ENCODE measurements around the gene FZD1.

FZD1 gene

DNA sequence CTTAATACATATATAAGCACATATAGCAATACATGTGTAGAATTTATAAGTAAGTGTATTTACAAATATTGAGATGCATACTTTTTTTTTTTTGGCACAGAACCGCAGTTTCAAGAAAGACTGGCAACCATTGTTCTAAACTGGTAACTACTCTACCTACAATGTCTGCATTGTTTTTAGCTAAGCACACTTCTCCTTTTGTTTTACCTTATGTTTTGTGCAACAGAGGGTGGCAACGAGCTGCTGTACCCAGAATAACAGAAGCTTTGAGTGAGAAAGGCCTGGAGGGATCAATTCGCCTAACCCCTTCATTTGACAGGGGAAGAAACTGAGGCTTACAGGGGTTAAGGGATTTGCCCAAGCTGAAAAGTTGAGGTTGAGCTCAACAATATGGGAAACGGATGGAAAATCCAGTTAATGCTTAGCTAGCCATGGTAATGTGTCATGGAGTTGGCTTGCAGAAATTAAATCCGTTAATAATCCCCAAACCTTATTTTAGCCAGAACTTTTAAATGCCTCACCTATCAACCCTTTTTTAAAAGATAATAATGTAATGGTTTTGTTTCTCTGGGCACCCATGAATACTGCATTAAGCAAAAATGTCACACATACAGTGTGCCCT, 25.5 kb downstream of the FZD1 start:
- FAIRE-seq, result no peak
- no peak for TF ChIP-seq POLR2A (IDR thresholded peaks at IDR 0.05; ENCODE audit: low read depth, low read length)
- TF ChIP-seq TAF1 (IDR thresholded peaks at IDR 0.05; ENCODE audit: borderline replicate concordance, low read depth, low read length), result no peak
- DNase-seq (ENCODE audit: insufficient read length), result no peak

DNA sequence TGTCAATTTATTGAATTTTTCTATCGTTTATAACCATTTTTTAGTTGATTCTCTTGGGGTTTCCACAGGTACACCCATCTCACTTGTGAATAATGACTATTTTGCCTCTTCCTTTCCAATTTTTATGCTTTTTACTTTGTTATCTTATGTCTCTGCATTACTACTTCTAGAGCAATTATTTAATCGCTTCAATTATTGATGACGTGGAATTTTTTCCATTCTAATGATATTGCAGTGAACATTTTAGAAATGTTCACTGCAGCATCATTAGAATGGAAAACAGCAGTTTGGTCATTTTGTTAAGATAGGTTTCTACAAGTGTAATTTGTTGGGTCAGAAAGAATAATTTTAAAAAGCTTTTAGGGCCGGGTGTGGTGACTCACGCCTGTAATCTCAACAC, 27.1 kb downstream of the FZD1 start:
- FAIRE-seq, result no peak
- TF ChIP-seq POLR2AphosphoS5 (IDR thresholded peaks at IDR 0.05; ENCODE audit: low read depth, low read length) (no peak), POLR2A (IDR thresholded peaks at IDR 0.05; ENCODE audit: low read depth, low read length) (no peak), TAF1 (IDR thresholded peaks at IDR 0.05; ENCODE audit: borderline replicate concordance, low read depth, low read length) (no peak)
- no peak for DNase-seq (ENCODE audit: insufficient read length)

DNA sequence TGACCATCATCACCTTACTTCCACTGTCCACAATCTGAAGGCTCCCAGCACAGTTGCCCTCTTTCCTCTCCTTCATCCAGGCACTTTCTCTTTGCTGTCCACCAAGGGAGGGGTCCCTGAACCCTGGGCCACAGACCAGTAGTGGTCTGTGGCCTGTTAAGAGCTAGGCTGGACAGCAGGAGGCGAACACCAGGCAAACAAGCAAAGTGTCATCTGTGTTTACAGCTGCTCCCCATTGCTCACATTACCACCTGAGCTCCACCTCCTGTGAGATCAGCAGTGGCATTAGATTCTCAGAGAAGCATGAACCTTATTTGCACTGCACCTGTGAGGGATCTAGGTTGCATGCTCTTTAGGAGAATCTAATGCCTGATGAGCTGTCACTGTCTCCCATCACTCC, 27.7 kb downstream of the FZD1 start:
- no peak for TF ChIP-seq POLR2A (IDR thresholded peaks at IDR 0.05; ENCODE audit: low read depth, low read length)
- no peak for TF ChIP-seq TAF1 (IDR thresholded peaks at IDR 0.05; ENCODE audit: borderline replicate concordance, low read depth, low read length)
- no peak for TF ChIP-seq POLR2AphosphoS5 (IDR thresholded peaks at IDR 0.05; ENCODE audit: low read depth, low read length)
- FAIRE-seq (no peak), DNase-seq (ENCODE audit: insufficient read length) (no peak)

DNA sequence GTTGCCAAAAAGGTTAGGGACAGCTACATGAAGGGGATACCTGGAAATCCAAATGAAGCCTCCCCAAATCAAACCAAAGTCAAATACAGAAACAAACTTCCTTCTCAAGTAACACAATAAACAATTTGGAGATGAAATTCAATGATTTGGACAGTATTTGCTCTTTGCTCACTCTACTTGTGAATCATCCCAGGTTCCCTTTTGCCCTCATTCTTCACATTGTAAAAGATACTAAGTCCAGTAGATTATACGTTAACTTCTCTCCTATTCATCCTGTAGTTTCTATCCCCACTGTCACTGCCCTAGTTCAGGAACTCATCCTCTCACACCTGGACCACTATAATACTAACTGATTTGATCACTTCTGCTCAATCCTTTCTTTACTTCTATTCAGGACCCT, 28.3 kb downstream of the FZD1 start:
- TF ChIP-seq TAF1 (IDR thresholded peaks at IDR 0.05; ENCODE audit: borderline replicate concordance, low read depth, low read length), result no peak
- no peak for TF ChIP-seq POLR2A (IDR thresholded peaks at IDR 0.05; ENCODE audit: low read depth, low read length)
- no peak for TF ChIP-seq POLR2AphosphoS5 (IDR thresholded peaks at IDR 0.05; ENCODE audit: low read depth, low read length)
- DNase-seq (ENCODE audit: insufficient read length) (no peak), FAIRE-seq (no peak)

DNA sequence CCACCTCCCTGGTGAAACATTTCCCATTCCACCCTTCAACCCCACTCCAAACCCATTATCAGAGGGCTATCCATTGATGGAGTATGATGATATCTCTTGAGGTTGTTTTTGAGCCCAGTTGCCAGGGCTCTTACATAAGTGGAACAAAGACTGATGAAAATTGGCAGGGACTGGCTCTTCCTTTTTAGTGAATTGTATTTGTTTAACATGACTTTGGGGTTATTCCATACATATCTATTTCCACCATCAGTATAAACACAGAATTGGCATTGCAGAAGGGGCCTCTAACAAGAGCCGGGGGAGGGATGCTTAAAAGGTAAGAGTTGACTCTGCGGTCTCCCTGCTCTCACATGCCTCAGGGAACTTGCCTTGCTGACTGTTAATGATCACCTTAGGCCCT, 28.9 kb downstream of the FZD1 start:
- no peak for DNase-seq (ENCODE audit: insufficient read length)
- FAIRE-seq, result no peak
- no peak for TF ChIP-seq POLR2AphosphoS5 (IDR thresholded peaks at IDR 0.05; ENCODE audit: low read depth, low read length)
- no peak for TF ChIP-seq POLR2A (IDR thresholded peaks at IDR 0.05; ENCODE audit: low read depth, low read length)

DNA sequence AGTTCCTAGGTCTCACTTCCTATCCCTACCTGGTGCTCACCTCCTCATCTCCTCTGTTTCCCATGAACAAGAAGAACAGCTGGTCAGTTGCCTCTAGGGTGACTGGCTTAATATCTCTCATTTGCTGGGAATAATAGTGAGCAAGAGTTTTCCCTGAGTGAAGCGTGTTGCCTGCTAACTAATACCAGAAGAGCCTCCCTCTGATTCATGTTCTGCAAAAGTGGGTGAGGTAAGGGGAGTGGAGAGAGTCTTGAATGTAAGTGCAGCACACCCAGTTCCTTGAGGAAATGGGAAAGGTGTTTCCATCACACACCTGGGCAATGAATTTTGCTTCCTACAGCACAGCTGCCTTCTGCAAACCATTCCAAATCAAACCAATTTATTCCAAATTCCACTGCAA, 29.6 kb downstream of the FZD1 start:
- DNase-seq (ENCODE audit: insufficient read length) (no peak), FAIRE-seq (no peak)
- TF ChIP-seq POLR2A (IDR thresholded peaks at IDR 0.05; ENCODE audit: low read depth, low read length), result no peak
- TF ChIP-seq TAF1 (IDR thresholded peaks at IDR 0.05; ENCODE audit: borderline replicate concordance, low read depth, low read length), result no peak
- TF ChIP-seq POLR2AphosphoS5 (IDR thresholded peaks at IDR 0.05; ENCODE audit: low read depth, low read length), result no peak

DNA sequence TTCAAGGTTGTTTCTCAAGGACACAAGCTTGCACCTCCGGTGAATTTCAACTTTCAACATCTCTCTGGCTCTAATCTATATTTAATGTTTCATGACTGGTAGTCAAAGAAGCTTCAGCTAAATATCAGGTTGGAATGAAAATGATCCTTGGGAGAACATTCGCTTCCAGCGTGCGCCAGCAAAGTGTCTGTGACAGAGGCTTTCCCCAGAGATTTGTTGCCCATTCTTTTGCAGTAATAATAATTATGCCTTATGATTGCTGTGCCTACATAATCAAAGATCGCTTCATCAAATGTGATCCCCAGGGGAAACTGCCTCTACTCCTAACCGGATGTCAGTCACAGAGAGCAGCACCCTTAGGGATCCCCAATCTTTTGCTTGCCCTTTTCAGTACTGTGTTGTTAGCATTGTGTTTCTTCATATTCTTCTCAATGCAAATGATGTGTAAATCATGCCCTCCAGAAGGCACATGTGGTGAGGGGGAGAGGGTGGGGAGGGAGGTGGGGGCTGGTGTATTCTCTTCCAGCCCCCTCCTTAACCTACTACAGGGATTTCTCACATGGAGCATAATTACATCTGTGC, 30.5 kb downstream of the FZD1 start:
- no peak for FAIRE-seq
- no peak for DNase-seq (ENCODE audit: insufficient read length)
- TF ChIP-seq POLR2A (IDR thresholded peaks at IDR 0.05; ENCODE audit: low read depth, low read length), result no peak
- no peak for TF ChIP-seq TAF1 (IDR thresholded peaks at IDR 0.05; ENCODE audit: borderline replicate concordance, low read depth, low read length)
- TF ChIP-seq POLR2AphosphoS5 (IDR thresholded peaks at IDR 0.05; ENCODE audit: low read depth, low read length), result no peak

DNA sequence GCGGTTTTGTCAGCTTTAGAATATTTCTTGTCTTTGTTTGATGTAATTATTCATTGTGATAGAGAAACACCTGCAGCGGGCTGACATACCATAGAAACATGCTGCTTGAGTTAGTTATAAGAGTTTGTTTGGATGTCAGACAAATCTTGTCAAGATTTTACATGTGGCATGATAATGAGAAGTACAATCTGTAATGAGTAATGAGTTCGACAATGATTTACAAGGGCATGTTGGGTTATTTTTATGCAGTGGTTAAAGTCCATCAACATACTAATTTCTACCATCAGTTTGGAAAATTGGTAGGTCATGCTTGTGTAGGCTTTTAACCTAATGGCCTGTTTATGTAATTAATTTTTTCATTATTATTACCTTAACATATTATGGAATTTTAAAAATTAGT, 31.3 kb downstream of the FZD1 start:
- no peak for FAIRE-seq
- TF ChIP-seq POLR2AphosphoS5 (IDR thresholded peaks at IDR 0.05; ENCODE audit: low read depth, low read length), result no peak
- TF ChIP-seq TAF1 (IDR thresholded peaks at IDR 0.05; ENCODE audit: borderline replicate concordance, low read depth, low read length), result no peak
- no peak for TF ChIP-seq POLR2A (IDR thresholded peaks at IDR 0.05; ENCODE audit: low read depth, low read length)
- DNase-seq (ENCODE audit: insufficient read length), result no peak

DNA sequence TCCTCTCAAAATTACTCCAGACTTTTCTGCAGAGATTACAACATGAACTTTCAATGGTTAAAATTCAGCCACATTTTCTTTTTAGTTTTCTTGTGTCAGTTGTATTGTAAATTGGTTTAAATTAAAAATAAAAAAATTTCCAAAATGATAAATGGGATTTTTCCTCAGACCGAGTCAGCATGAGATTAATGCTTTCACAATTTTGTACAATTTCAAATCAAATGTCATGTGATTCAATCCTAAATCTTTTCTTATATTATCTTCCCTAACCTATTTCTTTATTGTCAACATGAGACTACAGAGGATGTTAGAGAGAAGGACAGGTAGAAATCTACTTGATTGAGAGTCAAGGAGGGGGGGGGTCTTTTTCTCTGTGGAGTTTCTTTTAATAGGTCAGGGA, 33.7 kb downstream of the FZD1 start:
- TF ChIP-seq POLR2AphosphoS5 (IDR thresholded peaks at IDR 0.05; ENCODE audit: low read depth, low read length), result no peak
- TF ChIP-seq TAF1 (IDR thresholded peaks at IDR 0.05; ENCODE audit: borderline replicate concordance, low read depth, low read length), result no peak
- no peak for TF ChIP-seq POLR2A (IDR thresholded peaks at IDR 0.05; ENCODE audit: low read depth, low read length)
- DNase-seq (ENCODE audit: insufficient read length) (no peak), FAIRE-seq (no peak)

DNA sequence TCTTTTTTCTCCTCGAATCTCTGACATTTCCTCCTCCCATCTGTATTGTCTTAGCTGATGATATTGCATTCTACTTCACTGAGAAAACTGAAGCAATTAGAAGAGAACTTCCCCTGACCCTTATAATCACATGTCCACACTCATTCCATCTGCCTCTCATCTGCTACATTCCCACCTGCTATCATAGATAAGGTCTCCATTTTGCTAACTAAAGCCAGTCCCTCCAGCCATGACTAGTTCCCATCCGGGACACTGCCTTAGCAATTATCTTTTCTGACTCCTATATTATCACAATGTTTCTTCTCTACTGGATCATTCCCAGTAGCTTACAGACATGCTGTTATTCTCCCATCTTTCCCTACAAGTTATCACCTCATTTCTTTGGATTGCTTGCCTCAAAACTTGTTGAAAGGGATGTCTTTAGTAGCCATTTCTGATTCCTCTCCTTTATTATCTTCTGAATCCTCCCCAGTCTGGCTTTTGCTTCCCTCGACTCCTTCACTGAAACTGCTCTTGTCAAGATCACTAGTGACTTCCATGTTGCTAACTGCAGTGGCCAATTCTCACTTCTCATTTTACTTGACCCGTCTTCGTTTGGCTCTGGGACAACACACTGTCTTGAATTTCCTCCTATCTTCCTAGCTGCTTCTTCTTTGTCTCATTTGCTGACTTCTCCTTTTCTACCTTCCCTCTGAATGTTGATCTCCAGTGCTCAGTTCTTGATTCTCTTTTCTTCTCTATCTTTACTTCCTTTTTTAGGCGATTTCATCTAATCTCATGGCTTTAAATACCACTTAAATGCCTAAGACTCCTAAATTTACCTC, 35.9 kb downstream of the FZD1 start:
- TF ChIP-seq POLR2AphosphoS5 (IDR thresholded peaks at IDR 0.05; ENCODE audit: low read depth, low read length) (no peak), TAF1 (IDR thresholded peaks at IDR 0.05; ENCODE audit: borderline replicate concordance, low read depth, low read length) (no peak), POLR2A (IDR thresholded peaks at IDR 0.05; ENCODE audit: low read depth, low read length) (no peak)
- FAIRE-seq (no peak), DNase-seq (ENCODE audit: insufficient read length) (no peak)

DNA sequence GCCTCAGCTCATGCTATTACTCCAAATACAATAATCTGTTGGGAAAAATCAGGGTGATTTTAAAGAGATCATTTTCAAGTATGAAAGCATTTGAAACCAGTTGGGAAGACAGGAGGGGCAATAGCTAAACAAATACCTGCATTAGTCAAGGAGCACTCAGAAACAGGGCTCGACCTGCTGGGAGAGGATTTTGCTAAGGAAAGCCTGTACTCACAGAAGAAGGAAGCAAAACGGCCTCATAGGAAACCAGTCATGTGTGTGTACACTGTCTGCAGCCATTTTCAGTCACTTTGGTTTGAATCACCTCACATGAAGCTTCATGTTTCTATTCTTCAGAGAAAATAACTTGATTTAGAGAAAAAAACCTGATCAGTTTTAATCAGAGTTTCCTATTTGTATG, 38.6 kb downstream of the FZD1 start:
- FAIRE-seq (no peak), DNase-seq (ENCODE audit: insufficient read length) (no peak)
- TF ChIP-seq TAF1 (IDR thresholded peaks at IDR 0.05; ENCODE audit: borderline replicate concordance, low read depth, low read length) (no peak), POLR2AphosphoS5 (IDR thresholded peaks at IDR 0.05; ENCODE audit: low read depth, low read length) (no peak), POLR2A (IDR thresholded peaks at IDR 0.05; ENCODE audit: low read depth, low read length) (no peak)

DNA sequence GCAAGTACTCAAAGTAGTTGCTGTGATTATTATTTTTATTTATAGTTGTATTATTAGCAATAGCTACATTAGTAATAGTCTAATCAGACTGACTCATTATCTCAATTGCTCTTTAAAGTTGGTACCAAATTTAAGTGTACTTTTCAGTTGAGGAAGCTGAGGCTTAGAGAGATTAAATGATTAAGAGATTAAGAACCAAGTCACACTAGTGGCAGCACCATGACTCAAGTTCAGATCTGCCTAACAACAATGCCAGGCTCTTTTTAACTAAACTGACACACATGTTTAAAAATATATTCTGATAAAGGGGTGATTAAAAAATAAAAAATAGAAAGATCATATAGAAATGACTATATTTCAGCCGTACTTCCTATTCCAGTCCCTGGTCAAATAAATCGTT, 42.0 kb downstream of the FZD1 start:
- no peak for FAIRE-seq
- no peak for TF ChIP-seq TAF1 (IDR thresholded peaks at IDR 0.05; ENCODE audit: borderline replicate concordance, low read depth, low read length)
- no peak for TF ChIP-seq POLR2AphosphoS5 (IDR thresholded peaks at IDR 0.05; ENCODE audit: low read depth, low read length)
- no peak for TF ChIP-seq POLR2A (IDR thresholded peaks at IDR 0.05; ENCODE audit: low read depth, low read length)
- no peak for DNase-seq (ENCODE audit: insufficient read length)

All from GM12892 (cell line).